Loucy (cell line): Measurements from ENCODE around the gene TDRD7.

Experiments
- H2AFZ ChIP-seq: fragments of 200-600 bp; sonication (generic); 2 replicates; pipeline ENCODE4 v1.6.0; 2016; ENCODE audit warnings: antibody characterized with exemption, mild to moderate bottlenecking, low read length, moderate library complexity
- H3F3A ChIP-seq: fragments of 200-600 bp; 2 replicates; pipeline ENCODE4 v1.6.0; 2016; ENCODE audit warnings: antibody characterized with exemption, low read depth, mild to moderate bottlenecking
- H3K27me3 ChIP-seq: fragments of 200-600 bp; sonication (generic); 2 replicates; pipeline ENCODE4 v1.6.1; 2014; ENCODE audit warnings: low read length, mild to moderate bottlenecking; ENCODE audit not compliant: insufficient read depth, poor library complexity, severe bottlenecking
- H3K36me3 ChIP-seq: fragments of 200-600 bp; sonication (generic); 2 replicates; pipeline ENCODE4 v1.6.1; 2016; ENCODE audit warnings: low read length; ENCODE audit not compliant: insufficient read depth
- H3K4me1 ChIP-seq: fragments of 200-600 bp; sonication (generic); 2 replicates; pipeline ENCODE4 v1.5.1; 2014; ENCODE audit warnings: low read length, mild to moderate bottlenecking; ENCODE audit not compliant: insufficient read depth, poor library complexity, severe bottlenecking
- H3K4me2 ChIP-seq: fragments of 200-600 bp; sonication (generic); 2 replicates; pipeline ENCODE4 v1.6.0; 2014; ENCODE audit warnings: antibody characterized with exemption, low read length, low read depth, mild to moderate bottlenecking; ENCODE audit not compliant: poor library complexity, severe bottlenecking
- H3K4me3 ChIP-seq: fragments of 200-600 bp; sonication (generic); 2 replicates; pipeline ENCODE4 v1.5.1; 2014; ENCODE audit warnings: low read length, mild to moderate bottlenecking, mixed read lengths; ENCODE audit not compliant: poor library complexity, severe bottlenecking
- H3K79me2 ChIP-seq: fragments of 200-600 bp; sonication (generic); 2 replicates; pipeline ENCODE4 v1.6.1; 2014; ENCODE audit warnings: low read length; ENCODE audit not compliant: insufficient read depth
- H3K9ac ChIP-seq: fragments of 200-600 bp; sonication (generic); 2 replicates; pipeline ENCODE4 v1.6.0; 2014; ENCODE audit warnings: mild to moderate bottlenecking, low read depth, low read length, moderate library complexity; ENCODE audit not compliant: poor library complexity, severe bottlenecking
- H3K9me2 ChIP-seq: fragments of 200-600 bp; sonication (generic); replicated peaks from 2 replicates; pipeline ENCODE4 v1.6.1; 2016; ENCODE audit warnings: low read depth, low read length, mixed read lengths
- H3K9me3 ChIP-seq: fragments of 200-600 bp; sonication (generic); 2 replicates; pipeline ENCODE4 v1.6.1; 2014; ENCODE audit warnings: mild to moderate bottlenecking, antibody characterized with exemption, low read length, low read depth; ENCODE audit not compliant: insufficient read depth
- H4K20me1 ChIP-seq: fragments of 200-600 bp; sonication (generic); 2 replicates; pipeline ENCODE4 v1.6.0; 2014; ENCODE audit warnings: antibody characterized with exemption, low read length, mild to moderate bottlenecking; ENCODE audit not compliant: insufficient read depth, poor library complexity, severe bottlenecking
- CTCF ChIP-seq: fragments of 200-600 bp; sonication (generic); conservative IDR thresholded peaks from 2 replicates; pipeline ENCODE4 v1.5.1; 2014; ENCODE audit warnings: mild to moderate bottlenecking, antibody characterized with exemption, low read length
- EZH2phosphoT487 ChIP-seq: fragments of 200-600 bp; IDR thresholded peaks from 2 replicates; pipeline ENCODE4 v1.6.1; 2018; ENCODE audit warnings: antibody characterized with exemption, mild to moderate bottlenecking, moderate library complexity, borderline replicate concordance

Gene TDRD7

DNA sequence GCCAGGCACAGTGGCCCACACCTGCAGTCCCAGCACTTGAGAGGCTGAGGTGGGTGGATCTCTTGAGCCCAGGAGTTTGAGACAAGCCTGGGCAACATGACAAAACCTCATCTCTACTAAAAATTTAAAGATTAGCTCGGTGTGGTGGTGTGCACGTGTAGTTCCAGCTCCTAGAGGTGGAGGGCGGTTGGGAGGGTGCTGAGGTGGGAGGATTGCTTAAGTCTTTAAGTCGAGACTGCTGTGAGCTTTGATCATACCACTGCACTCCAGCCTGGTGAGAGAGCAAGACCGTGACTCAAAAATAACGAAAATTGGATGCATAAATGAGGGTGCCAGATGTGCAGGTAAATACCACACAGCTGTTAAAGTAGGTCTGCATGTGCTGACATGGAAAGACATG, 39.3 kb upstream of the TDRD7 start:
- H3K4me3 ChIP-seq, result no peak overlapping the region
- no peak overlapping the region for H3K4me2 ChIP-seq
- no peaks in the 10 kb centered on the region for H3K79me2 ChIP-seq
- H3K36me3 ChIP-seq, result no peaks in the 10 kb centered on the region
- no peaks in the 10 kb centered on the region for H3K9me2 ChIP-seq
- no peak overlapping the region for H3K9ac ChIP-seq
- H3K4me1 ChIP-seq, result no peaks in the 10 kb centered on the region
- no peak overlapping the region for H2AFZ ChIP-seq
- no peaks in the 10 kb centered on the region for H3K27me3 ChIP-seq
- peaks cover 10% of the 10 kb centered on the region; the same call in 1 of the 2 replicates for H3K9me3 ChIP-seq
- H4K20me1 ChIP-seq, result no peaks in the 10 kb centered on the region
- H3F3A ChIP-seq, result no peaks in the 10 kb centered on the region
- no peak for TF ChIP-seq CTCF
- TF ChIP-seq EZH2phosphoT487, result no peak

DNA sequence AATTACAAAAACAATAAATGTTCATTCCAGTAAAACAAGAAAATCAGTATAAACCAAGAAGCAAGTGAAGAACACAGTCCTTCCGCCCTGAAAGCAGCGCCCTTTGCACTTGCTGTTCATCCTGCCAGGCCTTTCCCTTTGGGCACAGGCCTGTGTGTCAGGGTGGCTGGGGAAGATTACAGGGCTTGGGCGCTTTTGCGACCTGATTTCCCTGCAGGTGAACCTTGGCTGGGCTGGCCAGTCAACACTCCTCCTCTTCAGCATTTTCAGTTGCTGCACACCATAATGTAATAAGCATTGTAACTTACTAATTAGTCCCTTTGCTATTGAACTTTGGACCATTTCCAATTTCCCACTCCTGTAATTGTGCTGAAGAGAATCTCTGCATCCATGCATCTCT, 38.6 kb upstream of the TDRD7 start:
- H3K4me2 ChIP-seq, result no peak overlapping the region
- no peaks in the 10 kb centered on the region for H3K36me3 ChIP-seq
- H4K20me1 ChIP-seq, result no peaks in the 10 kb centered on the region
- H3F3A ChIP-seq, result no peaks in the 10 kb centered on the region
- H3K9me2 ChIP-seq, result no peaks in the 10 kb centered on the region
- H3K79me2 ChIP-seq, result no peaks in the 10 kb centered on the region
- H2AFZ ChIP-seq, result no peak overlapping the region
- H3K27me3 ChIP-seq, result no peaks in the 10 kb centered on the region
- TF ChIP-seq EZH2phosphoT487 (no peak), CTCF (no peak)
- no peak overlapping the region for H3K4me3 ChIP-seq
- peaks cover 10% of the 10 kb centered on the region; the same call in 1 of the 2 replicates for H3K9me3 ChIP-seq
- no peak overlapping the region for H3K9ac ChIP-seq
- no peaks in the 10 kb centered on the region for H3K4me1 ChIP-seq

GRCh38 chr9:97374811-97375210, 37.1 kb upstream of the TDRD7 start:
- Histone ChIP-seq H3K4me1 (no peaks in the 10 kb centered on the region), H3K4me3 (no peak overlapping the region), H3K9me2 (no peaks in the 10 kb centered on the region), H3K79me2 (no peaks in the 10 kb centered on the region), H2AFZ (no peak overlapping the region), H3K9me3 (no peaks in the 10 kb centered on the region), H3K27me3 (no peaks in the 10 kb centered on the region), H4K20me1 (no peaks in the 10 kb centered on the region), H3K4me2 (no peak overlapping the region), H3K36me3 (no peaks in the 10 kb centered on the region), H3F3A (no peaks in the 10 kb centered on the region), H3K9ac (no peak overlapping the region)
- TF ChIP-seq CTCF, result no peak
- no peak for TF ChIP-seq EZH2phosphoT487
